SK-N-MC (cell line): ENCODE measurements around the gene BRINP1.

Experiments used
- EZH2 ChIP-seq: fragments of 200-600 bp; sonication (generic); IDR thresholded peaks from one replicate; pipeline ENCODE4 v1.6.1; 2017; ENCODE audit warnings: antibody characterized with exemption
- FOXP2 ChIP-seq: optimal IDR thresholded peaks from 2 replicates; pipeline ENCODE3; 2011; ENCODE audit warnings: mild to moderate bottlenecking, moderate library complexity; ENCODE audit not compliant: insufficient read depth; ENCODE audit errors: extremely low read length, control extremely low read depth
- POLR2AphosphoS5 ChIP-seq: IDR thresholded peaks from 2 replicates; pipeline ENCODE4 v1.6.1; 2012; ENCODE audit warnings: mild to moderate bottlenecking, low read depth, low read length, borderline replicate concordance

- TF ChIP-seq EZH2, result no peak
- TF ChIP-seq POLR2AphosphoS5, result no peak
- no peak for TF ChIP-seq FOXP2
These were observed 58.5 kb downstream of the BRINP1 start for GRCh38 chr9:119310741-119311140.
